ENCODE results near the gene RAD51C. TPM values are rescaled to one million over a fixed set of nuclear protein-coding genes. Genes with fewer than 3 reads are reported as not detected.
A peak's percentile ranks its signal among the peaks of the same experiment; 100 is the strongest.

The RAD51C gene
- total and polyA plus RNA-seq, 10 of the 15 experiments (the other 5 are each of a cell fraction or from before 2014, with no cell fraction given) = 59.6 to 267 (median 106) TPM

DNA sequence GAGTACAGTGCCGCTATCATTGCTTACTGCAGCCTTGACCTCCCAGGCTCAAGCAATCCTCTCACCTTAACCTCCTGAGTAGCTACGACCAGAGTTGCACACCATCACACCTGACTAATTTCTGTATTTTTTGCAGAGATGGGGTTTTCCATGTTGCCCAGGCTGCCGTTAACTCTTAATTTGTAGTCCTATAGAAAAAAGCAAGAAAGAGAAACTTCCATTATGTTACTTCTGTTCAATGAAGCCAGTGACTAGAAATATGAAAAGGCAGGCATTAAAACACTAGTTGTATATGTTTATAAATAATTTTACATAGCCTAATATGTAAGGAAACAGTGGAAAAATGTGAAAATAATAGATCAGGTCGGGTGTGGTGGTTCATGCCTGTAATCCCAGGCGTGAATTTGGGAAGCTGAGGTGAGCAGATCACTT, 9.7 kb downstream of the RAD51C start (continued):
- TF ChIP-seq RCOR1 (conservative IDR thresholded peaks at IDR 0.05; ENCODE audit: low read depth, low read length) (no peak), ASH2L (IDR thresholded peaks at IDR 0.05; ENCODE audit: borderline replicate concordance, low read depth) (peak; percentile 74; the same call in 1 of the 2 replicates), NFXL1 (IDR thresholded peaks at IDR 0.05; ENCODE audit: borderline replicate concordance) (no peak), POLR2AphosphoS2 (IDR thresholded peaks at IDR 0.05; ENCODE audit: low read depth, low read length) (no peak), JUND (IDR thresholded peaks at IDR 0.05; ENCODE audit: low read depth, low read length) (peak; percentile 65; the same call in 1 of the 2 replicates), NR2C2 (IDR thresholded peaks at IDR 0.05; ENCODE audit: borderline replicate concordance, control insufficient read depth, insufficient read length, low read depth) (no peak), SREBF2 (IDR thresholded peaks at IDR 0.05; ENCODE audit: low read length) (no peak), RFX5 (IDR thresholded peaks at IDR 0.05; ENCODE audit: low read depth, low read length) (no peak), CREB1 (IDR thresholded peaks at IDR 0.05; ENCODE audit: low read depth) (0 out of 2 replicates have a peak, but pooled peaks have one; percentile 32), PAX8 (IDR thresholded peaks at IDR 0.05) (0 out of 2 replicates have a peak, but pooled peaks have one; percentile 45), IKZF1 (conservative IDR thresholded peaks at IDR 0.05) (peak; percentile 84), MEF2A (IDR thresholded peaks at IDR 0.05; ENCODE audit: insufficient read depth, low read depth, low read length) (0 out of 2 replicates have a peak, but pooled peaks have one; percentile 20), BRCA1 (IDR thresholded peaks at IDR 0.05; ENCODE audit: low read depth, low read length) (no peak), HDAC6 (IDR thresholded peaks at IDR 0.05; ENCODE audit: unreplicated experiment) (no peak), RUNX3 (IDR thresholded peaks at IDR 0.05; ENCODE audit: low read length) (peak; percentile 39; the same call in 1 of the 2 replicates), ATF7 (IDR thresholded peaks at IDR 0.05; ENCODE audit: low read depth) (peak; percentile 58), ETV6 (conservative IDR thresholded peaks at IDR 0.05 in 1 of 2, IDR thresholded peaks at IDR 0.05 in 1 of 2; ENCODE audit: borderline replicate concordance in 1 of 2, low read depth in 1 of 2) (no peak), BACH1 (IDR thresholded peaks at IDR 0.05; ENCODE audit: borderline replicate concordance) (no peak), HCFC1 (IDR thresholded peaks at IDR 0.05; ENCODE audit: low read length) (no peak), ZNF384 (IDR thresholded peaks at IDR 0.05; ENCODE audit: borderline replicate concordance, low read depth, low read length) (peak; percentile 56), EZH2 (IDR thresholded peaks at IDR 0.05; ENCODE audit: borderline replicate concordance, control insufficient read depth, low read depth, low read length) (no peak)
- TF ChIP-seq, protein P1, sequence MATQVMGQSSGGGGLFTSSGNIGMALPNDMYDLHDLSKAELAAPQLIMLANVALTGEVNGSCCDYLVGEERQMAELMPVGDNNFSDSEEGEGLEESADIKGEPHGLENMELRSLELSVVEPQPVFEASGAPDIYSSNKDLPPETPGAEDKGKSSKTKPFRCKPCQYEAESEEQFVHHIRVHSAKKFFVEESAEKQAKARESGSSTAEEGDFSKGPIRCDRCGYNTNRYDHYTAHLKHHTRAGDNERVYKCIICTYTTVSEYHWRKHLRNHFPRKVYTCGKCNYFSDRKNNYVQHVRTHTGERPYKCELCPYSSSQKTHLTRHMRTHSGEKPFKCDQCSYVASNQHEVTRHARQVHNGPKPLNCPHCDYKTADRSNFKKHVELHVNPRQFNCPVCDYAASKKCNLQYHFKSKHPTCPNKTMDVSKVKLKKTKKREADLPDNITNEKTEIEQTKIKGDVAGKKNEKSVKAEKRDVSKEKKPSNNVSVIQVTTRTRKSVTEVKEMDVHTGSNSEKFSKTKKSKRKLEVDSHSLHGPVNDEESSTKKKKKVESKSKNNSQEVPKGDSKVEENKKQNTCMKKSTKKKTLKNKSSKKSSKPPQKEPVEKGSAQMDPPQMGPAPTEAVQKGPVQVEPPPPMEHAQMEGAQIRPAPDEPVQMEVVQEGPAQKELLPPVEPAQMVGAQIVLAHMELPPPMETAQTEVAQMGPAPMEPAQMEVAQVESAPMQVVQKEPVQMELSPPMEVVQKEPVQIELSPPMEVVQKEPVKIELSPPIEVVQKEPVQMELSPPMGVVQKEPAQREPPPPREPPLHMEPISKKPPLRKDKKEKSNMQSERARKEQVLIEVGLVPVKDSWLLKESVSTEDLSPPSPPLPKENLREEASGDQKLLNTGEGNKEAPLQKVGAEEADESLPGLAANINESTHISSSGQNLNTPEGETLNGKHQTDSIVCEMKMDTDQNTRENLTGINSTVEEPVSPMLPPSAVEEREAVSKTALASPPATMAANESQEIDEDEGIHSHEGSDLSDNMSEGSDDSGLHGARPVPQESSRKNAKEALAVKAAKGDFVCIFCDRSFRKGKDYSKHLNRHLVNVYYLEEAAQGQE (IDR thresholded peaks at IDR 0.05; ENCODE audit: low read depth, low read length) = no peak
- TF ChIP-seq, protein P2, sequence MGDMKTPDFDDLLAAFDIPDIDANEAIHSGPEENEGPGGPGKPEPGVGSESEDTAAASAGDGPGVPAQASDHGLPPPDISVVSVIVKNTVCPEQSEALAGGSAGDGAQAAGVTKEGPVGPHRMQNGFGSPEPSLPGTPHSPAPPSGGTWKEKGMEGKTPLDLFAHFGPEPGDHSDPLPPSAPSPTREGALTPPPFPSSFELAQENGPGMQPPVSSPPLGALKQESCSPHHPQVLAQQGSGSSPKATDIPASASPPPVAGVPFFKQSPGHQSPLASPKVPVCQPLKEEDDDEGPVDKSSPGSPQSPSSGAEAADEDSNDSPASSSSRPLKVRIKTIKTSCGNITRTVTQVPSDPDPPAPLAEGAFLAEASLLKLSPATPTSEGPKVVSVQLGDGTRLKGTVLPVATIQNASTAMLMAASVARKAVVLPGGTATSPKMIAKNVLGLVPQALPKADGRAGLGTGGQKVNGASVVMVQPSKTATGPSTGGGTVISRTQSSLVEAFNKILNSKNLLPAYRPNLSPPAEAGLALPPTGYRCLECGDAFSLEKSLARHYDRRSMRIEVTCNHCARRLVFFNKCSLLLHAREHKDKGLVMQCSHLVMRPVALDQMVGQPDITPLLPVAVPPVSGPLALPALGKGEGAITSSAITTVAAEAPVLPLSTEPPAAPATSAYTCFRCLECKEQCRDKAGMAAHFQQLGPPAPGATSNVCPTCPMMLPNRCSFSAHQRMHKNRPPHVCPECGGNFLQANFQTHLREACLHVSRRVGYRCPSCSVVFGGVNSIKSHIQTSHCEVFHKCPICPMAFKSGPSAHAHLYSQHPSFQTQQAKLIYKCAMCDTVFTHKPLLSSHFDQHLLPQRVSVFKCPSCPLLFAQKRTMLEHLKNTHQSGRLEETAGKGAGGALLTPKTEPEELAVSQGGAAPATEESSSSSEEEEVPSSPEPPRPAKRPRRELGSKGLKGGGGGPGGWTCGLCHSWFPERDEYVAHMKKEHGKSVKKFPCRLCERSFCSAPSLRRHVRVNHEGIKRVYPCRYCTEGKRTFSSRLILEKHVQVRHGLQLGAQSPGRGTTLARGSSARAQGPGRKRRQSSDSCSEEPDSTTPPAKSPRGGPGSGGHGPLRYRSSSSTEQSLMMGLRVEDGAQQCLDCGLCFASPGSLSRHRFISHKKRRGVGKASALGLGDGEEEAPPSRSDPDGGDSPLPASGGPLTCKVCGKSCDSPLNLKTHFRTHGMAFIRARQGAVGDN (IDR thresholded peaks at IDR 0.05) = peak; percentile 31; the same call in 1 of the 2 replicates
- TF ChIP-seq, protein P3, sequence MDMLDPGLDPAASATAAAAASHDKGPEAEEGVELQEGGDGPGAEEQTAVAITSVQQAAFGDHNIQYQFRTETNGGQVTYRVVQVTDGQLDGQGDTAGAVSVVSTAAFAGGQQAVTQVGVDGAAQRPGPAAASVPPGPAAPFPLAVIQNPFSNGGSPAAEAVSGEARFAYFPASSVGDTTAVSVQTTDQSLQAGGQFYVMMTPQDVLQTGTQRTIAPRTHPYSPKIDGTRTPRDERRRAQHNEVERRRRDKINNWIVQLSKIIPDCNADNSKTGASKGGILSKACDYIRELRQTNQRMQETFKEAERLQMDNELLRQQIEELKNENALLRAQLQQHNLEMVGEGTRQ (IDR thresholded peaks at IDR 0.05; ENCODE audit: borderline replicate concordance, low read depth, low read length) = no peak

All from GM12878 (cell line).